Keratinocyte (primary cell): ENCODE data around the gene SIVA1. TPM values are rescaled to one million over a fixed set of nuclear protein-coding genes. Genes with fewer than 3 reads are reported as not detected.

Experiments used
- DNase-seq: peaks from one replicate; pipeline ENCODE4 v3.0.0-alpha.2; 2011; ENCODE audit warnings: low read depth, missing footprints, low spot score
- FAIRE-seq: peaks from 2 replicates; lab custom pipeline; 2011; peaks lifted over from hg19 to GRCh38; lab: Jason Lieb, UNC
- H2AFZ ChIP-seq: 2 replicates; pipeline ENCODE4 v1.6.0; 2012; ENCODE audit warnings: low read length, control low read depth, inconsistent platforms; ENCODE audit not compliant: control insufficient read depth
- H3K27ac ChIP-seq: 2 replicates; pipeline ENCODE4 v1.5.1; 2011; ENCODE audit warnings: low read length; ENCODE audit not compliant: control insufficient read depth, insufficient read depth
- H3K27me3 ChIP-seq: 3 replicates; pipeline ENCODE4 v1.6.0; 2011; ENCODE audit warnings: low read length; ENCODE audit not compliant: control insufficient read depth, insufficient read depth; ENCODE audit errors: extremely low read depth
- H3K36me3 ChIP-seq, 2 experiments: 2 replicates in 1 of 2; 3 replicates in 1 of 2; pipeline ENCODE4 v1.5.1; 2011; ENCODE audit warnings: low read length in 2 of 2, mild to moderate bottlenecking in 1 of 2; ENCODE audit not compliant: control insufficient read depth in 2 of 2, insufficient read depth in 2 of 2; ENCODE audit errors: extremely low read depth in 1 of 2
- H3K4me1 ChIP-seq: 3 replicates; pipeline ENCODE4 v1.5.1; 2011; ENCODE audit warnings: low read length; ENCODE audit not compliant: control insufficient read depth, insufficient read depth; ENCODE audit errors: extremely low read depth
- H3K4me2 ChIP-seq: 3 replicates; pipeline ENCODE4 v1.6.0; 2011; ENCODE audit warnings: low read depth, low read length; ENCODE audit not compliant: control insufficient read depth, insufficient read depth; ENCODE audit errors: extremely low read depth
- H3K4me3 ChIP-seq, 3 experiments: fragments of 200-600 bp in 1 of 3; sonication (generic) in 1 of 3; 2 replicates in 2 of 3; 3 replicates in 1 of 3; pipeline ENCODE4 v1.5.1; 2011 to 2016; ENCODE audit warnings: low read length in 3 of 3, mild to moderate bottlenecking in 3 of 3, control low read depth in 2 of 3, inconsistent platforms in 1 of 3, low read depth in 1 of 3, mixed read lengths in 1 of 3, mixed run types in 1 of 3, moderate library complexity in 1 of 3; ENCODE audit not compliant: control insufficient read depth in 2 of 3, insufficient read depth in 2 of 3; ENCODE audit errors: extremely low read depth in 1 of 3
- H3K79me2 ChIP-seq: 2 replicates; pipeline ENCODE4 v1.6.0; 2012; ENCODE audit warnings: low read length; ENCODE audit not compliant: control insufficient read depth, insufficient read depth
- H3K9ac ChIP-seq: 3 replicates; pipeline ENCODE4 v1.6.0; 2011; ENCODE audit warnings: low read length; ENCODE audit not compliant: control insufficient read depth, insufficient read depth; ENCODE audit errors: extremely low read depth
- H3K9me1 ChIP-seq: 3 replicates; pipeline ENCODE4 v1.6.0; 2011; ENCODE audit warnings: low read length; ENCODE audit not compliant: control insufficient read depth, insufficient read depth; ENCODE audit errors: extremely low read depth
- H3K9me3 ChIP-seq: 2 replicates; pipeline ENCODE4 v1.5.1; 2012; ENCODE audit warnings: low read depth, low read length; ENCODE audit not compliant: control insufficient read depth
- H4K20me1 ChIP-seq: 3 replicates; pipeline ENCODE4 v1.6.0; 2011; ENCODE audit warnings: low read length; ENCODE audit not compliant: control insufficient read depth, insufficient read depth; ENCODE audit errors: extremely low read depth
- EZH2 ChIP-seq: IDR thresholded peaks from one replicate; pipeline ENCODE4 v1.6.1; 2012; ENCODE audit warnings: inconsistent platforms, mild to moderate bottlenecking, low read length, moderate library complexity
- dilution Hi-C: fragments of 300-500 bp; cut with MboI; formaldehyde crosslinking; loops from one replicate; pipeline ENCODE4 v1.7.0; 2020; ENCODE audit warnings: low sequenced_read_pairs; ENCODE audit not compliant: extremely low pct_ligation_motif_present
- polyA plus RNA-seq, 5 experiments: library from polyadenylated mRNA; depleted of rRNA in 3 of 5; stranded (reverse) in 3 of 5; stranded (forward) in 1 of 5; unstranded in 1 of 5; fragments of >200 nt; gene quantifications; 1 replicate in 1 of 5; 2 replicates in 3 of 5; 3 replicates in 1 of 5; pipeline versions ENCODE4 v1.2.1 to v1.2.3, GENCODE V29; 2011 to 2012; ENCODE audit warnings: missing spikeins in 2 of 5, low read depth in 1 of 5, low replicate concordance in 1 of 5
- TF ChIP-seq, protein P1 (sequence below), 3 experiments: IDR thresholded peaks in 1 of 3; conservative IDR thresholded peaks in 1 of 3; optimal IDR thresholded peaks in 1 of 3; 2 replicates in 2 of 3; 3 replicates in 1 of 3; pipeline versions ENCODE3 to v1.5.1; 2011; ENCODE audit warnings: low read length in 3 of 3, mild to moderate bottlenecking in 3 of 3, moderate library complexity in 2 of 3, control low read depth in 1 of 3, inconsistent platforms in 1 of 3; ENCODE audit not compliant: insufficient read depth in 2 of 3; ENCODE audit errors: extremely low read depth in 1 of 3

The SIVA1 gene
- polyA plus RNA-seq, 1 donor (not counting 4 experiments of a cell fraction or from before 2014, with no cell fraction given), result 35.3 TPM

DNA sequence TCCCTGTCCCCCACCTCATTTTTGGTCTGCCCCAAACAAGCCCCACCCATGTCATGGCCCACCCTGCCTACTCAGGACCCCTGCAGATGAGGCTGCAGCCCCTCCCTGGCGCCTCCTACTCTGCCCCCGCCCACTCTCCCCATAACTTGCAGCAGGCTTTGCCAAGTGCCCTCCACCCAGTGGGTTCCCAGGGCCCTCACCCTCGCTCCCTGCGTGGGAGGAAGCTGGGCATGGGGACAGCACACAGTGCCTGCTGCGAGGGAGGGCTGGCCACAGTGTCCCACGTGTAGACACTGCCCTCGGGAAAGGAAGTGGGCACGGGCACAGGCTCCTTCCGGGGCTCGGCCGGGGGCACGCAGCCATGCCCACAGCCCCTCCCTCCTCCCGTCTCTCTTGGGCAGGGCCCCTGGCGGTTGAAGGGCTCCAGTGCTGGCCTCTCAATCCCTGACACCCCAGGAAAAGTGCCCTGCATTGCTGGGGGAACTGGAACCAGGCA, 33.2 kb downstream of the SIVA1 start:
- no peak overlapping the region for H3K4me2 ChIP-seq
- no peak overlapping the region for H3K4me3 ChIP-seq
- DNase-seq (no peak), FAIRE-seq (no peak)
- H4K20me1 ChIP-seq, result peaks cover 13% of the 10 kb centered on the region
- H3K79me2 ChIP-seq, result peaks cover 58% of the 10 kb centered on the region
- H3K36me3 ChIP-seq, result peaks cover 9 to 18% of the 10 kb centered on the region in 2 experiments
- H3K9ac ChIP-seq, result no peak overlapping the region
- no peaks in the 10 kb centered on the region for H3K4me1 ChIP-seq
- no peaks in the 10 kb centered on the region for H3K27me3 ChIP-seq
- dilution Hi-C loops, result no loop called here
- H3K27ac ChIP-seq, result no peak overlapping the region
- TF ChIP-seq EZH2, result no peak
- TF ChIP-seq, protein P1, sequence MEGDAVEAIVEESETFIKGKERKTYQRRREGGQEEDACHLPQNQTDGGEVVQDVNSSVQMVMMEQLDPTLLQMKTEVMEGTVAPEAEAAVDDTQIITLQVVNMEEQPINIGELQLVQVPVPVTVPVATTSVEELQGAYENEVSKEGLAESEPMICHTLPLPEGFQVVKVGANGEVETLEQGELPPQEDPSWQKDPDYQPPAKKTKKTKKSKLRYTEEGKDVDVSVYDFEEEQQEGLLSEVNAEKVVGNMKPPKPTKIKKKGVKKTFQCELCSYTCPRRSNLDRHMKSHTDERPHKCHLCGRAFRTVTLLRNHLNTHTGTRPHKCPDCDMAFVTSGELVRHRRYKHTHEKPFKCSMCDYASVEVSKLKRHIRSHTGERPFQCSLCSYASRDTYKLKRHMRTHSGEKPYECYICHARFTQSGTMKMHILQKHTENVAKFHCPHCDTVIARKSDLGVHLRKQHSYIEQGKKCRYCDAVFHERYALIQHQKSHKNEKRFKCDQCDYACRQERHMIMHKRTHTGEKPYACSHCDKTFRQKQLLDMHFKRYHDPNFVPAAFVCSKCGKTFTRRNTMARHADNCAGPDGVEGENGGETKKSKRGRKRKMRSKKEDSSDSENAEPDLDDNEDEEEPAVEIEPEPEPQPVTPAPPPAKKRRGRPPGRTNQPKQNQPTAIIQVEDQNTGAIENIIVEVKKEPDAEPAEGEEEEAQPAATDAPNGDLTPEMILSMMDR (optimal IDR thresholded peaks at IDR 0.05 in 1 of 3, IDR thresholded peaks at IDR 0.05 in 1 of 3, conservative IDR thresholded peaks at IDR 0.05 in 1 of 3; ENCODE audit: extremely low read depth in 1 of 3, insufficient read depth in 2 of 3, low read length in 3 of 3), result peak in 1 of 3 experiments; percentile 16
- no peak overlapping the region for H2AFZ ChIP-seq
- no peaks in the 10 kb centered on the region for H3K9me1 ChIP-seq
- H3K9me3 ChIP-seq, result no peaks in the 10 kb centered on the region

DNA sequence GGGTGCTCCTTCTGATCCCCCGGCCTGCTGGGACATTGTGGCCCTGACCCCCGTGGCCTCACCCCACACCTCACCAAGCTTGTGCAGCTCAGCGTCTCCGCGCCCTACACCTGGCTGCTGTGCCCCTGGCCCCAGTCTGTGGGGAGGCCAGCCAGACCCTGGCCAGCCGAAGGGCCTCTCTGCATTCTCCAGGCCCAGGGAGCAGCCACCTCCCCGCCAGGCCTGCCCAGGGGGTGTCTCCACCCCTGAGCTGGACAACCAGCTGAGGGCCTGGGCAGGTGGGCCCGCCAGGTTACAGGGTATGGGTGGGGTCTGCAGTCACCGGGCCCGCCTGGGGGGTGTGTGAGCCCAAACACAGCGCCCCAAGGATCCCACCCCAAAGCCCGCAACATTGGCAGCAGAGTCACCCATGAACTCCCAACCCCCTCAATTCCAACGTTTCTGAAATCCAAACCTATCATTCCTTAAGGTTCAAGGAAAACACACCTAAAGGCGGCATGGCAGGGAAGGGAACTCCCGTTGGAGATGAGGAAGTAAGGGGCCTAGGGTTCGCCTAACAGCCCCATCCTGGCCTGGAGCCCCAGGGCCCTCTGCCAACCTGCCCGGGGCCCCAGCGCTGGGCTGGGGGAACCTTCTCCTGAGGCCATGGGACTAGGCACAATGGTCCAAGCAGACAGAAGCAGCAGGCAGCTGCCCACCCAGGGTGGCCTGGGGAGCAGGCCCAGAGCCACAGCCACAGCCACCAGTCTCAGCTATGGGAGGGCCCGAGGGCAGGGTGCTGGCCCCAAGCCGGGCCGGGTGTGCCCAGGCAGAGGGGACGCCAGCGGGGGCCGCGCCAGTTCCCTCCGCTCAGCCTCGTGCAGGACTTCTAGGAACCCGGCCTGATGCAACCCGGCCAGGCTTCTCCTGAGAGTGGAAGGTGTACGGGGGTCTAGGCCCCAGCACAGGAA, 34.1 kb downstream of the SIVA1 start:
- Histone ChIP-seq H2AFZ (no peak overlapping the region), H3K27me3 (no peaks in the 10 kb centered on the region), H3K4me3 (no peak overlapping the region), H3K27ac (no peak overlapping the region), H3K4me2 (no peak overlapping the region), H3K4me1 (no peaks in the 10 kb centered on the region), H4K20me1 (peaks cover 17% of the 10 kb centered on the region), H3K9me3 (no peaks in the 10 kb centered on the region), H3K9me1 (no peaks in the 10 kb centered on the region), H3K9ac (no peak overlapping the region), H3K36me3 (peaks cover 16 to 25% of the 10 kb centered on the region in 2 experiments), H3K79me2 (peaks cover 67% of the 10 kb centered on the region)
- dilution Hi-C loops, result no loop called here
- TF ChIP-seq, protein P1 (optimal IDR thresholded peaks at IDR 0.05 in 1 of 3, IDR thresholded peaks at IDR 0.05 in 1 of 3, conservative IDR thresholded peaks at IDR 0.05 in 1 of 3; ENCODE audit: extremely low read depth in 1 of 3, insufficient read depth in 2 of 3, low read length in 3 of 3), result no peak
- no peak for TF ChIP-seq EZH2
- FAIRE-seq, result no peak
- no peak for DNase-seq
